ENCODE results near the gene ABCB4.

Gene ABCB4

DNA sequence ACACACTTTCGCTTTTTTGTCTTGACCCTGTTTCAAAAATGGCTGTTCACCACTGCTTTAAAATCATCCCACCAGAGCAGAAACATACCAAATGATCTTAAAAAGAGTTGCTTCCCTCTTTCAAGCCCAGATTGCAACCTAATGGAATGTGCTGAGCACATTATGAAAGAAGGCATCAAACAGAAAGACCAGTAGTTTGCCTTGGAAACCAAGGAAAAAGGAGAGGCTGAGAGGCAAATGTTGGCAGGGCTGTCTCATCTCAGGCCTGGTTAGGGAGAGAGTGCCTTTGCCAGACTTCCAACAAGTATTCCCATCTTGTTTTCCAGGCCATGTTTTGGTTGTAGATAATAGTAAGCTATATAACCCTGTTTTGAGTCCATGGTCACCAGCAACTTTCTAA lies 64.3 kb downstream of the ABCB4 start:
- no peak overlapping the region for H3K4me3 ChIP-seq (ENCODE audit: low read depth, low read length)
- TF ChIP-seq, protein P1, sequence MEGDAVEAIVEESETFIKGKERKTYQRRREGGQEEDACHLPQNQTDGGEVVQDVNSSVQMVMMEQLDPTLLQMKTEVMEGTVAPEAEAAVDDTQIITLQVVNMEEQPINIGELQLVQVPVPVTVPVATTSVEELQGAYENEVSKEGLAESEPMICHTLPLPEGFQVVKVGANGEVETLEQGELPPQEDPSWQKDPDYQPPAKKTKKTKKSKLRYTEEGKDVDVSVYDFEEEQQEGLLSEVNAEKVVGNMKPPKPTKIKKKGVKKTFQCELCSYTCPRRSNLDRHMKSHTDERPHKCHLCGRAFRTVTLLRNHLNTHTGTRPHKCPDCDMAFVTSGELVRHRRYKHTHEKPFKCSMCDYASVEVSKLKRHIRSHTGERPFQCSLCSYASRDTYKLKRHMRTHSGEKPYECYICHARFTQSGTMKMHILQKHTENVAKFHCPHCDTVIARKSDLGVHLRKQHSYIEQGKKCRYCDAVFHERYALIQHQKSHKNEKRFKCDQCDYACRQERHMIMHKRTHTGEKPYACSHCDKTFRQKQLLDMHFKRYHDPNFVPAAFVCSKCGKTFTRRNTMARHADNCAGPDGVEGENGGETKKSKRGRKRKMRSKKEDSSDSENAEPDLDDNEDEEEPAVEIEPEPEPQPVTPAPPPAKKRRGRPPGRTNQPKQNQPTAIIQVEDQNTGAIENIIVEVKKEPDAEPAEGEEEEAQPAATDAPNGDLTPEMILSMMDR (IDR thresholded peaks at IDR 0.05; ENCODE audit: borderline replicate concordance, insufficient read depth, low read depth, low read length) = no peak

DNA sequence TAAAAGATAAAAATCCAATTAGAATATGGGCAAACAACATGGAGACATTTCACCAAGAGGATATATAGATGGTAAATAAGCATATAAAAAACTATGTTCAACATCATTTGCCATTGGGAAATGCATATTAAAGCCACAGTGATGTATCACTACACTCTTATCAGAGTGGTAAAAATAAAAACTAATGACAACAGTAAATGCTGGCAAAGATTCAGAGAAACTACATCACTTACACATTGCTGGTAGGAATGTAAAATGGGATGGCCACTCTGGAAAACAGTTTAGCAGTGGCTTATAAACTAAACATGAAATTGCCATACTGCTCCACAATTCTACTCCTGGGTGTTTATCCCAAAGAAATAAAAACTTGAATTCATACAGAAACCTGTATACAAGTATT lies 70.8 kb downstream of the ABCB4 start:
- TF ChIP-seq, protein P1 (IDR thresholded peaks at IDR 0.05; ENCODE audit: borderline replicate concordance, insufficient read depth, low read depth, low read length) = no peak
- H3K4me3 ChIP-seq (ENCODE audit: low read depth, low read length) = no peak overlapping the region

DNA sequence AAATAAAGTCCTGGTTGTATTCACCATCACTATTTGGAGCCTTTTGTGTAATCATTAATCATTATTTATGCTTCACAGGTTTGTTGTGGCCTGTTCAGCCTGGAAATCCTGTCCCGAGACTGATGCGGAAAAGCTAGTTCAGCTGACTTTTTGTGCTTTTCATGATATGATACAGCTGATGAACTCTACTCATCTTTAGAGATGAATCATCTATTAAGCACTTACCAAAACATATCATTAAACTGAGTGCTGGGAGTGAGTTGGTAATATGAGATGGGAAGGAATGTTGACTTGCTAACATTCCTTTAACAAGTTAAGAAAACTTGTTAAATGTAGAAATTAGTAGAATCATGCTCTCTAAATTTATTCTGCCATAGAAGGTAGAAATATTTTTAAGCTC lies 77.0 kb downstream of the ABCB4 start:
- TF ChIP-seq, protein P1 (IDR thresholded peaks at IDR 0.05; ENCODE audit: borderline replicate concordance, insufficient read depth, low read depth, low read length) = no peak
- H3K4me3 ChIP-seq (ENCODE audit: low read depth, low read length) = no peak overlapping the region

DNA sequence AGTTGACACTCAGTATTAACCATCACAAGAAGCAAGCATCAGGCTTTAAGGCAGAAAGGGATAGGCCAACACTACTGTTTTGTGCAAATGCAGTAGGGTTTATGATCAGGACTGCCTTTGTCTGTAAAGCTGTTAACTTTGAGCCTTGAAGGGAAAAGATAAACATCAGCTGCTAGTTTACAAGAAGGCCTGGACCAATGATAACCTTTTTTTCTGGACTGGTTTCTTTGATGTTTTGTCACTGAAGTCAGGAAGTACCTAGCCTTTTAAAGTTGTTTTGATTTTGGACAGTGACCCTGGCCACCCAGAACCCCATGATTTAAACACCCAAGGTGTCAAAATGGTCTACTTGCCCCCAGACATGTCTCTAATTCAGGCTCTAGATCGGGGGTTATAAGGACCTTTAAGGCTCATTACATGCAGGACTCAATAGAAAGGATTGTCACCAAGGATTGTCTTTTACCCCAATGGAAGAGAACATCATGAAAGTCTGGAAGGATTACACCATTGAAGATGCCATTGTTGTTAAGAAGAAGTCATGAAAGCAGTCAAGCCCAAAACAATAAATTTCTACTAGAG lies 79.9 kb downstream of the ABCB4 start:
- TF ChIP-seq, protein P1 (IDR thresholded peaks at IDR 0.05; ENCODE audit: borderline replicate concordance, insufficient read depth, low read depth, low read length) = no peak
- no peak overlapping the region for H3K4me3 ChIP-seq (ENCODE audit: low read depth, low read length)

DNA sequence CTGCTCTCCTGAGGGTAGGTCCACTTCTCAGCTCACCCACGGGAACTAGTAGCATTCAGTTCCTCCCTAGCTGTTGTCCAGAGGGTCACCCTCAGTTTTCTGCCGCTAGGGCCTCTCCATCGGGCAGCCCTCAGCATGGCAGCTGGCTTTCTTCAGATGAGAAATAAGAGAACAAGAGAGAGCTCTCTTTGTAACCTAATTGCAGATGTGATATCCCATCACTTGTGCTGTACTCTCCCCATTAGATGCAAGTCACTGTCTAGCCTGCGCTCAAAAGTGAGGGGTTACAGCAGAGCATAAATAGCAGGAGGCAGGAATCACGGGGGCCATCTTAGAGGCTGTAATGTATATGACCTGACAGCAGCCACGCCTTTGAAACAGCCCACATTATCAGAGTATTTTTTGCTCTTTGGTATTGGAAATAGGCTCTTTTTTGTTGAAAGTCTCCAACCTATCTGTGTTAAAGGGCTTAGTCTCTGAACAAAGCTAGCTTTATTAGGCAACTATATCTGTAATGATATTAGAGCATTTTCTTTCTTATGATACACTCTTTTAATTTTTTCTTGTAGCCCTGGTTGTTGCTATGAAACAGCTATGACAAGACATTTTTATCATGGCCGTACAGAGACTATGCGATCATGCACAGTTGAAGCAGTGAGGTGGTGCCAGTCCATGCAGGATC lies 84.3 kb downstream of the ABCB4 start:
- no peak overlapping the region for H3K4me3 ChIP-seq (ENCODE audit: low read depth, low read length)

DNA sequence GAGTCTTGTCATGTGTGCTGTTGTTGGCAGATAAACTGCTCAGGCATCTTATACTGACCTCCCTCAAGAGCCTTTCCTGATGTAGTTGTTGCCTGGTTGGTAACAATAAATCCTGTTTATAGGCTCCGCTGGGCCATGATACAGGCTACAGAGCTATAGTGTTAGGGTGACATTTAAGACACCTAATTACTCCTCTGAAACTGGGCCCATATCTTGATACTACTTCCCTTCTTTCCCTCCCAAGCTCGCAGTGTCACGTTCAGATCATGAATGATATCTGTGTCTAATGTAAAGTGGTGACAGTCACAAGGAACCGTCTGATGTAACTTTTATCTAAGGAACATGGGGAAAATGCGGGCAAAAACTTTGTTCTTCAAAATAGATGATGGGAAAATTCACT lies 94.6 kb downstream of the ABCB4 start:
- TF ChIP-seq, protein P1 (IDR thresholded peaks at IDR 0.05; ENCODE audit: borderline replicate concordance, insufficient read depth, low read depth, low read length) = no peak
- no peak overlapping the region for H3K4me3 ChIP-seq (ENCODE audit: low read depth, low read length)

More for the DNA sequence above, 84.3 kb downstream of the ABCB4 start:
- TF ChIP-seq, protein P1 (IDR thresholded peaks at IDR 0.05; ENCODE audit: borderline replicate concordance, insufficient read depth, low read depth, low read length) = no peak
